ENCODE measurements around the gene PNLIPRP1. TPM values are rescaled to one million over a fixed set of nuclear protein-coding genes. Genes with fewer than 3 reads are reported as not detected.

The PNLIPRP1 gene
- total RNA-seq, 1 donor from 2014 or later: not detected

DNA sequence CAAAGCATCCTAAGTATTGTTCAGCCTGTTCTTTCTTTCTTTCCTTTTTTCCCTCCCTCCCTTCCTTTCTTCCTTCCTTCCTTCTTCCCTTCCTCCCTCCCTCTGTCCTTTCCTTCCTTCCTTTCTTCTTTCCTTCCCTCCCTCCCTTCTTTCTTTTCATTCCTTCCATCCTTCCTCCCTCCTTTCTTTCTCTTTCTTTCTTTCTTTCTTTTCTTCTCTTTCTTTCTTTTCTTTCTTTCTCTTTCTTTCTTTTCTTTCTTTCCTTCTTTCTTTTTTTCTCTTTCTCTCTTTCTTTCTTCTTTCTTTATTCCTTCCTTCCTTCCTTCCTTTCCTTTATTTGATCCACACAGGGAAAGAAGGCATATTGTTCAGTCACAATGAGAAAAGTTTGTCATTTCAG, 23.8 kb upstream of the PNLIPRP1 start:
- H3K27me3 ChIP-seq: no peaks in the 10 kb centered on the region
- TF ChIP-seq, protein P1, sequence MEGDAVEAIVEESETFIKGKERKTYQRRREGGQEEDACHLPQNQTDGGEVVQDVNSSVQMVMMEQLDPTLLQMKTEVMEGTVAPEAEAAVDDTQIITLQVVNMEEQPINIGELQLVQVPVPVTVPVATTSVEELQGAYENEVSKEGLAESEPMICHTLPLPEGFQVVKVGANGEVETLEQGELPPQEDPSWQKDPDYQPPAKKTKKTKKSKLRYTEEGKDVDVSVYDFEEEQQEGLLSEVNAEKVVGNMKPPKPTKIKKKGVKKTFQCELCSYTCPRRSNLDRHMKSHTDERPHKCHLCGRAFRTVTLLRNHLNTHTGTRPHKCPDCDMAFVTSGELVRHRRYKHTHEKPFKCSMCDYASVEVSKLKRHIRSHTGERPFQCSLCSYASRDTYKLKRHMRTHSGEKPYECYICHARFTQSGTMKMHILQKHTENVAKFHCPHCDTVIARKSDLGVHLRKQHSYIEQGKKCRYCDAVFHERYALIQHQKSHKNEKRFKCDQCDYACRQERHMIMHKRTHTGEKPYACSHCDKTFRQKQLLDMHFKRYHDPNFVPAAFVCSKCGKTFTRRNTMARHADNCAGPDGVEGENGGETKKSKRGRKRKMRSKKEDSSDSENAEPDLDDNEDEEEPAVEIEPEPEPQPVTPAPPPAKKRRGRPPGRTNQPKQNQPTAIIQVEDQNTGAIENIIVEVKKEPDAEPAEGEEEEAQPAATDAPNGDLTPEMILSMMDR (IDR thresholded peaks at IDR 0.05): no peak
- no peak for DNase-seq (ENCODE audit: low spot score in 2 of 2)
- H3K36me3 ChIP-seq: no peaks in the 10 kb centered on the region
- intact Hi-C loops (cut with DNase I): no loop called here
- H3K27ac ChIP-seq: no peak overlapping the region
- H3K9me3 ChIP-seq: no peaks in the 10 kb centered on the region
- H3K4me1 ChIP-seq: no peaks in the 10 kb centered on the region
- H3K4me3 ChIP-seq: no peak overlapping the region

DNA sequence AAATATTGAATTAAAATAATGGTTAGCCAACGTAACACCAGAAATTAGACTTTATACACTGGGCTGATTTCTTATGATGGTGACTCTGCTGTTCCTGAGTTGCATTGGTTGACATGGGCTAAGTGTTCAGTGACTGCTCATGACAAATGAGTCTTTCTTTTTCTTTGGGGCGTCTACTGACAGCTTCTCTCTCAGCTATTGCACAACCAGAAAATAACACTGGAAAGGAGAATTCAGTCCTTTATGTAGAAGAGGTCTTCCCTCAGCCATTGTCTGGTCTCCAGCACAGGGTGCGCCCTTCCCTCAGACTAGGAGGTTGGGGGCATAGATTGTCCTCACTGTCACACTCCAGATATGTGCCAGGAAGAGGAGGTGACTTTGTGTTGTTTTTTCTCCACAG, 23.4 kb upstream of the PNLIPRP1 start:
- TF ChIP-seq, protein P1 (IDR thresholded peaks at IDR 0.05): no peak
- intact Hi-C loops (cut with DNase I): no loop called here
- DNase-seq (ENCODE audit: low spot score in 2 of 2): no peak
- Histone ChIP-seq H3K4me1 (no peaks in the 10 kb centered on the region), H3K27ac (no peak overlapping the region), H3K27me3 (no peaks in the 10 kb centered on the region), H3K4me3 (no peak overlapping the region), H3K9me3 (no peaks in the 10 kb centered on the region), H3K36me3 (no peaks in the 10 kb centered on the region)

DNA sequence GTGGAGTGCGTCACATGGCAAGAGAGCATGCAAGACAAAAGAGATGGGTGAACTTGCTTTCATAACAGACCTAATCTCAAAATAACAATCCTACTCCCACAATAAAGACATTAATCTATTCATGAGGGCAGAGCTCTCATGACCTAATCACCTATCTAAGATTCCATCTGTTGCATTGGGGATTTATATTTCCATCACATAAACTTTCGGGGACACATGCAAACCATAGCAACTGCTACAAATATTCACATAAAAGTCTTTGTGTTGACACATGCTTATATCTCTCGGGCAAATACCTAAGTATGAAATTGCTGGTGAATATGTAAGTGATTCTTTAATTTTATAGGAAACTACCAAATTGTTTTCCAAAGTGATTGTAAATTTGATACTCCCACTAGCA, 16.0 kb upstream of the PNLIPRP1 start:
- Histone ChIP-seq H3K27me3 (no peaks in the 10 kb centered on the region), H3K9me3 (no peaks in the 10 kb centered on the region), H3K4me3 (no peak overlapping the region), H3K27ac (no peak overlapping the region), H3K4me1 (no peaks in the 10 kb centered on the region), H3K36me3 (no peaks in the 10 kb centered on the region)
- intact Hi-C loops (cut with DNase I): no loop called here
- DNase-seq (ENCODE audit: low spot score in 2 of 2): no peak
- TF ChIP-seq, protein P1 (IDR thresholded peaks at IDR 0.05): no peak

DNA sequence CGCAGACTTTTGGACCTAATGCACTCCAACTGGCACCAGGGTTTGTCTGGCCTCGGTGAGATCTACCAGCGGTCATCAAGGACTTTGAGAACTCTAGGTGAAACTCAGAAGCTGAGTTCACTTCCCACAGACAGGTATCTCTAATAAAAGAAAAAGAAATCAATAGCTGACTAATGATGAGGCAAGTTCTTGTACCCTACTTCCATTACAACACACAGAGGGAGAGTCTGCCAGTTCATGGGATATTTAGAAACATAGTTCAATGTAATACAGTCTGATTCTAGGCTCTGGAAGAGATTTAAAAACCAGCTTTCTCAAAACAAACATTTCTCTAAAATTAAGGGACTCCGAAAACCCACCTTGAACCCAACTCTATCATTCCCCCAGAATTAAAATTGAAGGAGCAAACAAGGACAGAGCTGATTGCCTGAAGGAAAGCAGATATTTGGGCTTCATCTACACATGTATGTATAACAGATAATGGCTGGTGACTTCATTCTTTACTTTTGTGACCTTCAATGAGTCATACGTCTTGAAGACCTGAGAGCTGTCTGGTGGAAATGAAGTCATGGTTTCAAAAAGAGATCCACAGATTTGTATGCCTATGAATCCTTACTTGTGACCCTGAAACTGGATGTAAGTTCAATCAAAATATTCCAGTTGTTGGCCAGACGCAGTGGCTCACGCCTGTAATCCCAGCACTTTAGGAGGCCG, 2.7 kb upstream of the PNLIPRP1 start:
- Histone ChIP-seq H3K9me3 (no peaks in the 10 kb centered on the region), H3K36me3 (no peaks in the 10 kb centered on the region), H3K27ac (no peak overlapping the region), H3K4me1 (no peaks in the 10 kb centered on the region), H3K27me3 (no peaks in the 10 kb centered on the region), H3K4me3 (no peak overlapping the region)
- intact Hi-C loops (cut with DNase I): no loop called here
- DNase-seq (ENCODE audit: low spot score in 2 of 2): no peak
- TF ChIP-seq, protein P1 (IDR thresholded peaks at IDR 0.05): no peak

DNA sequence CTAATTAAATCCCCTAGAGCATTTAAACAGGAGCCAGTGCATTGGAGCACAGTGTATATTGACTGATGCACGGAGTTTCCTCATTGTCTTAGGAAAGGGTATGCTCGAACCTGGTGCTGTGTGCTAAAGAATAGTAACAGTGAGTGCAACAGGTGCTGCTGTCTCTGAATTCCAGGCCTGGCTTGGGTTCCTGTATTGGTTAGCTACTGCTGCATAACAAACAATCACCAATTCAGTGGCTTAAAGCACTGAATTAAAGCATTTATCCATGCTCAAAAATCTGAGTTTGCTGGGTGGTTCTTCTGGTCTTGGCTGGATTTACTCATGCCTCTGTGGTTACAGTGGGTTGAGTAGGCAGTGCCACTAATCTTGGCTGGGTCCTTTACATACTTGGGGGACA, 1.8 kb upstream of the PNLIPRP1 start:
- no peaks in the 10 kb centered on the region for H3K4me1 ChIP-seq
- intact Hi-C loops (cut with DNase I): no loop called here
- H3K27me3 ChIP-seq: no peaks in the 10 kb centered on the region
- DNase-seq (ENCODE audit: low spot score in 2 of 2): no peak
- H3K27ac ChIP-seq: no peak overlapping the region
- no peaks in the 10 kb centered on the region for H3K9me3 ChIP-seq
- no peak overlapping the region for H3K4me3 ChIP-seq
- H3K36me3 ChIP-seq: no peaks in the 10 kb centered on the region
- TF ChIP-seq, protein P1 (IDR thresholded peaks at IDR 0.05): no peak

DNA sequence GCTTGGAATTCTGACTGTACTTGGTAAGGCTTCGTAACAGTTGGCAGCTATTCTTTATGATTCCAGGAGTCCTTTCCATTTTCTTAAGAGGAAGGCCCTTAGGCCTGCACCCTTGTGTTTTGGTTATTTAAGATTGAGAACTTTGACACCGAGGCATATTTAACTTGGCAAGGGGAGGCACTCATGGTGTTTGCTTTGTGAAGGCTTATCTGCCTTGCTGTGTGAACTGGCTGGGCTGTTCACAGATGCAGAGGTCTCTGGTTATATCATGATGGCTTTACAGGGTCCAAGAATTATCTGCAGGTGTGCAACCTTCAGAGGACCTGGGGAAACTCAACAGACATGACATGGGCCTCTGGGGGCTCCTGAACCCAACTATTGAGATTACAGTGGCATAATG, 833 bp upstream of the PNLIPRP1 start:
- Histone ChIP-seq H3K27ac (no peak overlapping the region), H3K9me3 (no peaks in the 10 kb centered on the region), H3K4me3 (no peak overlapping the region), H3K27me3 (no peaks in the 10 kb centered on the region), H3K4me1 (no peaks in the 10 kb centered on the region), H3K36me3 (no peaks in the 10 kb centered on the region)
- intact Hi-C loops (cut with DNase I): no loop called here
- DNase-seq (ENCODE audit: low spot score in 2 of 2): no peak
- TF ChIP-seq, protein P1 (IDR thresholded peaks at IDR 0.05): no peak

Measured in ascending aorta (tissue), 2 donors.